Activated CD4-positive, alpha-beta T cell treated with anti-CD3 and anti-CD28 coated beads, Interleukin-2, amount 50 U/mL, for 24 hours (primary cell): ENCODE measurements around the gene A1BG.

Source experiments
- DNase-seq, 2 donors: peaks; one replicate each; pipeline ENCODE4 v3.0.0-alpha.2; 2020; ENCODE audit warnings: low read depth in 1 of 2, low spot score in 1 of 2

A1BG gene

GRCh38 chr19:58300620-58301019 lies 52.7 kb downstream of the A1BG start:
- no peak for DNase-seq

GRCh38 chr19:58296104-58296503 lies 57.2 kb downstream of the A1BG start:
- no peak for DNase-seq
